GM18511 (cell line): ENCODE data around the gene FAM76A.

Experiments used
- ATAC-seq: cut with Tn5 transposase; IDR thresholded peaks from one replicate; pipeline ENCODE4 v1.9.1; 2021; ENCODE audit warnings: mild to moderate bottlenecking, moderate library complexity; ENCODE audit not compliant: unreplicated experiment

FAM76A gene

GRCh38 chr1:27719286-27720251, 6.2 kb upstream of the FAM76A start:
- no peak for ATAC-seq

DNA sequence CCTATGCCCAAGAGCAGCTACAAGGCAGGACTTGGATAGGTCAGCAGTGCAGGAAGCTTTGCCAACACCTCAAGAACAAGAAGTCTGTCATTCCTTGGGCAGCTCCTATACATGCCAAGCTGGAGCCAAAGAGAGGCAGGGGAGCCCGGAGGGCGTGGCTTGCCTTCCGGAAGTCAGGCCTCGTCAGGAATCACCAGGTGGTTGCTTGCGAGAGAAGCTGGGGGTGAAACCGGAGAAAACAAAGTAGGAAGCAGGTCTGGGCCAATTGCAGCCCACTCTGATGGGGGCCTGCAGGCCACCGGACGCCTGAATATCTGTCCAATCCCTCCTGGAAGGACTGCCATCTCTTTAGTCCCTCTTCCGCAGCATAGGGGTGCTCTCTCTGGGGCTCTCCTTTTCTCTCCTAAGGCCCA, 794 bp upstream of the FAM76A start:
- ATAC-seq: no peak

GRCh38 chr1:27726173-27727044, 648 bp downstream of the FAM76A start:
- peak; percentile 35 for ATAC-seq

GRCh38 chr1:27727126-27727525, 1.4 kb downstream of the FAM76A start:
- no peak for ATAC-seq

DNA sequence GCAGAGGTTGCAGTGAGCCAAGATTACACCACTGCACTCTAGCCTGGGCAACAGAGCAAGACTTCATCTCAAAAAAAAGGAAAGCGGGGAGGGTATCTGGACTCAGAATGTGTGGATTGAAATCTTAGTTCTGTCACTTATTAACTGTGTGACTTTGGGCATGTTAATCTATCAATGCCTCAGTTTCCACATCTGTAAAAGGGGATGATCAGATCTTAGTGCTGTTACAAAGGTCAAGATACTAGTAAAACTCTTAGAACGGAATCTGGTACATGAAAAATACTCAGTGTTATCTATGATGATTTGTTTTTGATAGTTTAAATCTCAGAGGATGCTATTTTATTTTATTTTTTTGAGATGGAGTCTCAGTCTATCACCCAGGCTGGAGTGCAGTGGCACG, 10.5 kb downstream of the FAM76A start:
- no peak for ATAC-seq

DNA sequence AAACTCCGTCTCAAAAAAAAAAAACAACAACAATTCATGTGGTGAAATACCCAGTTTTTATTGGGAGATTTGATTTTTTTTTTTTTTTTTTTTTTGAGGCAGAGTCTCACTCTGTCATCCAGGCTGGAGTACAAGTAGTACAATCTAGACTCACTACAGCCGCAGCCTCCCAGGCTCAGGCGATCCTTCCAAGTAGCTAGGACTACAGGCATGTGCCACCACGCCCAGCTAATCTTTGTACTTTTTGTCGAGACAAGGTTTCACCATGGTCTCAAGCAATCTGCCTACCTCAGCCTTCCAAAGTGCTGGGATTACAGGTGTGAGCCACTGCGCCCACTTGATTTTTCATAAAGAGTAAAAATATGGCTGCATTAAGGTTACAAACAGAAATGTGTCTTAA, 15.4 kb downstream of the FAM76A start:
- no peak for ATAC-seq

DNA sequence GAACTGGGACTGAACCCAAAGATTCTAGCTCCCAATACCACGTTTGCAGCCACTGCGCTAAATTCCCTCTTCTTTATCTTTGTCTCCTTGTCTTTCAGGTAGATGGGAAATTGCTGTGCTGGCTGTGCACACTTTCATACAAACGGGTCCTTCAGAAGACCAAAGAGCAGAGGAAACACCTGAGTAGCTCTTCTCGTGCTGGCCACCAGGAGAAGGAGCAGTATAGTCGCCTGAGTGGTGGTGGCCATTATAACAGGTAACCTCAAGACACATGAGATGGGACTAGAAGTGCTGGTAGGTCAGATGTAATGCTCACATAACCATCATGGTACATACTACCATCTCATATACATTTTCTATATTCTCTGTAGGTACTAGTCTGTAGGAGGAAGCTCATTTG, 18.8 kb downstream of the FAM76A start:
- ATAC-seq: no peak

DNA sequence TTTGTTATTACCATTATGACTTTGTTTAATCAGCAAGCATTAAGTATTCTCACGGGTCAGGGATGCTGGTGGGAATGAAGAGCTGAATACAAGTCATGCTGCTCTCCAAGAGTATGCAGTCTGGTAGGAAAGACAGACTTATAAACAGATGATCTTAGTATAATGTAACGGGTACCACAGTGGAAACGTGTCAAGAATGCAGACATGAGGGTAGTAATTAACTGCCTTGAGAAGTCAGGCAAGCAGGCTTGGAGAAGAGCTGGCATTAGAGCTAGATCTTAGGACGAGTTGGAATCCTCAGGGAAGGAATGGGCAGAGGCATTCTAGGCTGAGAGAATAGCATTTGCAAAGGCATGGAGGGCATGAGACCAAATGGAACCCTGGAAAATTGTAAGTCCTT, 19.7 kb downstream of the FAM76A start:
- ATAC-seq: no peak

GRCh38 chr1:27752360-27752759, 26.6 kb downstream of the FAM76A start:
- ATAC-seq: no peak

GRCh38 chr1:27755286-27755685, 29.5 kb downstream of the FAM76A start:
- no peak for ATAC-seq

DNA sequence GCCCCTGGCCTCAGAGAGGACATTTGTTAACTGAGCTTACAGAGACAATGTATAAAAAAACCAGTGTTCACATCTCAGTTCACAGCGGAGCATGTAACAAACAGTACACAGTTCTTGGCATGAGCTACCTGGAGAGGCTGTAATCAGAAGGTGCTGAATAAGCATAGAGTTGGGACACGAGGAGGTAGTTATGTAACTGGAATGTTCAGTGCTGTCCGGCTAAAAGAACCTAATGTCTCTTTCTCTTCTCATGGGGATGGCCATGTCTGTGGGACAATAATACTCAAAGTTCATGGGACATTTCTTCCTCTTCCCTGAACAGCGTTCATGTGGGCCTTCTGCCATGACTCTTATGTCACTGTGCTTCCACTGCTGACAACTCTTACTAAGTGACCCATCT, 30.1 kb downstream of the FAM76A start:
- ATAC-seq: no peak

- ATAC-seq: no peak
Observed at GRCh38 chr1:27759236-27759635, 33.5 kb downstream of the FAM76A start.

DNA sequence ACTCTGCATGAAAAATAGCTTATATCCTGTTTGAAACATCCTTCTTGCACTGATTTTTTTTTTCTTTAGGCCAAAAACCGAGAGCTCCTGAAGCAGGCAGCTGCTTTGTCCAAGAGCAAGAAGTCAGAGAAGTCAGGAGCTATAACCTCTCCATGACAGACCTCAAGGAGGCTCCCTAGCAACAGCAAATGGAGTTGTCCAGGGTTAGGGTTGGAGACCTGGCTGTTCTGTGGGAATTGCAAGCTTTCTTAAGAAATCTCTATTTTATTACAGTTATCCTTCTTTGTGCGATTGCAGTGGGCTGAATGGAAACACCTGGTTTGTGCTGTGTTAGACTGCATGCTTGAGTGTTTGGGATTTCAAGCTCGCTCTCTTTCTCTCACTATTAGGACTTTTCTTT, 34.7 kb downstream of the FAM76A start:
- ATAC-seq: no peak

GRCh38 chr1:27762033-27762432, 36.3 kb downstream of the FAM76A start:
- no peak for ATAC-seq

DNA sequence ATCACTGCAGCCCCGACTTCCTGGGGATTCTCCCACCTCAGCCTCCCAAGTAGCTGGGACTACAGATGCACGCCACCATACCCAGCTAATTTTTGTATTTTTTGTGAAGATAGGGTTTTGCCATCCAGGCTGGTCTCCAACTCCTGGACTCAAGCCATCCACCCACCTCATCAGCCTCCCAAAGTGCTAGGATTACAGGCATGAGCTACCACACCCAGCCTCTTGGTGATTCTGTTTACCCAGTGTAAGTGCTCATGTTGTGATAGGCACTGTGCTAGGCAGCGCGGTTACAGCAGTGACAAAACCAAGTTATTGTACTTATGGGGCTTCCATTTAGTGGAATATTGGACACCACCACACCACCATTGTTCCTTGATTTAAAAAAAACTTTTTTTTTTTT, 37.6 kb downstream of the FAM76A start:
- ATAC-seq: no peak

- no peak for ATAC-seq
Observed at GRCh38 chr1:27770293-27770830, 44.6 kb downstream of the FAM76A start.

DNA sequence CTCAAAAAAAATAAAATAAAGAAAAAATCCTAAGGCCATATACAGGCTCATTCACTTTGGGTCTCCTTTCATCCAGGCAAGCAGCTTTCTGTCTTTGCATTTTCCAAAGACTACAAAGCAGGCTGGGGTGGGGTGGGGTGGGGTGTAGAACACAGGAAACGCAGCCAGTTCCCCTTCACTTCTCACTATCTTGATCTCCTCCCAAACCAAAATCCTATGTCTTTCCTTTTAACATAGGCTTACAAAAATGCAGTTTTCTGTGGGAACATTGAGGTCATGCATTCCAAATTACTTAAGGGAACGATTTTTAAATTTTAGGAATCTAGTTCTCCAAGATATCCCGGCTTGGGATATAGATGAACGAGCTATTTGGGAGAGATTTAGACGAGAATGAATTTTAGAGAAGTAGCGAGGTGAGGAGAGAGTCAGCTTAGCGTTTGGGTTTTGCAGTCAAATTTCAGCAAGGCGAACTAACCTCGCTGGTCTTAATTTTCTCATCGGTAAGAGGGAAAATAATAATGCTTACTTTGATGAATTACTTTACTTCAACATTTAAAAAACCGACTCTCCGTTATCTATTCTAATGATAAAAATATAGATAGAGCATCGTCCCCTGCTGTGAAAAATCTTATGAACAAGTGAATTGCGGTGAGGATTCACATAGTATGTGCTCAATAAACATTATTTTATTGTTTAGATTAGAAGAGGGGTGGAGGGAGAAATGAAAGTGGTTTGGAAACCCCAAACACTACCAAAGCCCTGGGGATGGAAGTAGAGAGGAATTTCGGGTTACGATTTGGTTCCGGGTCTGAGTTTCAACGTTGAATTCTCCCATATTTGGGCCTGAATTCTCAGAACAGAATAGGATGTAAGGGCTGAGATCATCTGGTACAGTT, 46.5 kb downstream of the FAM76A start:
- no peak for ATAC-seq

- ATAC-seq: peak; percentile 93
Observed at GRCh38 chr1:27772932-27773825, 47.4 kb downstream of the FAM76A start, which contains the start of gene STX12. STX12 (plus strand) TSS chr1:27773219; CDS start chr1:27773308, 89 bp downstream.

GRCh38 chr1:27773826-27774445, 48.2 kb downstream of the FAM76A start:
- peak; percentile 14 for ATAC-seq
